Suppressor macrophage treated with lipopolysaccharide for 1 hour (primary cell): Measurements from ENCODE around the gene AP1G2.
"Not testable (repeated sequence)": the region's sequence is repeated elsewhere in the genome, so short reads cannot be mapped to it uniquely, and the experiment has no call there.

Source experiments
- DNase-seq, 3 donors: peaks; one replicate each; pipeline ENCODE4 v3.0.0-alpha.2; 2020 to 2022

Gene AP1G2

GRCh38 chr14:23555882-23556699 lies 11.5 kb downstream of the AP1G2 start, which contains the start of gene THTPA:
THTPA (plus strand) TSS chr14:23556271; CDS start chr14:23556758, 487 bp downstream.
- DNase-seq, result peak; percentile 90 to 95 (median 93)

GRCh38 chr14:23555533-23555881 lies 12.1 kb downstream of the AP1G2 start:
- no peak for DNase-seq

DNA sequence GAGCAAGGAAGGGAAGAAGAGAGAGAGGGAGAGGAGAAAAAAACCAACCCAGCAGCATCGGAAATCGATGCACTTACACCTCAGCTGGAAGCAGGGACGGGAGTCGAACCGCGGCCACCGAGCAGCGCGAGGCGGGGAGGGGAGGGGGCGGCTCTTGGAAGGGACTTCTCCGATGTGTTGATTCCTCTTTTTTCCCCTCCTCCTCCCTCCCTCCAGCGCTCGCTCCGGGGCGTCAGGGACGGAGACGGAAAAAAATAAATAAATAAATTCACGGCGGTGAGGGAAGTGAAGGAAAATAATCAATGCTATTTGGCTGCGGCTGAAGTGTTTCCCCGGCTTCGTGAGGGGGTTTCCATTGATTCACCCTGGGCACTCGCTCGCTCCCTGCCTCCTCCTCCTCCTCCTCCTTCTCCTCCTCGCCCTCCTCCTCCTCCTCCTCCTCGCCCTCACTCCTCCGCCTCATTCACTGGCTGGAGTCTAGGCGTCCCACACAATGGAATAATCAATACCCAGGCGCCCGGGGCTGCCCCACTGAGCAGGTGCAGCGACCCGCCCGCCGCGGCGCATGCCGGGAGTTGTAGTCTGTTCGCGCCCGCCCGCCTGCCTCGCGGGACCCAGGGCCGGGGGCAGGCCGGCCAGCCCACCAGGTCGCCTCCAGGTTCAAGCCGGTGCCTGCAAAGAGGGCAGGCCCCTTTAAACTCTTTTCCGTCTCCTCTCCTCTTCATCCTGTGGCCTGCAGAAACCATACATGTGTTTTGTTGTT lies 16.1 kb downstream of the AP1G2 start, which contains the start of gene ZFHX2:
Gene ZFHX2 (minus strand): TSS at position 500 of the 763 bp plus-strand sequence. CDS start 16,440 bp downstream, outside the sequence.
- DNase-seq, result peak; percentile 85 to 89 (median 88)

GRCh38 chr14:23550812-23551265 lies 16.8 kb downstream of the AP1G2 start:
- peak in 2 of 3 donors; percentile 34 to 56 for DNase-seq

- DNase-seq, result no peak
Observed at GRCh38 chr14:23550131-23550811, 17.3 kb downstream of the AP1G2 start.

DNA sequence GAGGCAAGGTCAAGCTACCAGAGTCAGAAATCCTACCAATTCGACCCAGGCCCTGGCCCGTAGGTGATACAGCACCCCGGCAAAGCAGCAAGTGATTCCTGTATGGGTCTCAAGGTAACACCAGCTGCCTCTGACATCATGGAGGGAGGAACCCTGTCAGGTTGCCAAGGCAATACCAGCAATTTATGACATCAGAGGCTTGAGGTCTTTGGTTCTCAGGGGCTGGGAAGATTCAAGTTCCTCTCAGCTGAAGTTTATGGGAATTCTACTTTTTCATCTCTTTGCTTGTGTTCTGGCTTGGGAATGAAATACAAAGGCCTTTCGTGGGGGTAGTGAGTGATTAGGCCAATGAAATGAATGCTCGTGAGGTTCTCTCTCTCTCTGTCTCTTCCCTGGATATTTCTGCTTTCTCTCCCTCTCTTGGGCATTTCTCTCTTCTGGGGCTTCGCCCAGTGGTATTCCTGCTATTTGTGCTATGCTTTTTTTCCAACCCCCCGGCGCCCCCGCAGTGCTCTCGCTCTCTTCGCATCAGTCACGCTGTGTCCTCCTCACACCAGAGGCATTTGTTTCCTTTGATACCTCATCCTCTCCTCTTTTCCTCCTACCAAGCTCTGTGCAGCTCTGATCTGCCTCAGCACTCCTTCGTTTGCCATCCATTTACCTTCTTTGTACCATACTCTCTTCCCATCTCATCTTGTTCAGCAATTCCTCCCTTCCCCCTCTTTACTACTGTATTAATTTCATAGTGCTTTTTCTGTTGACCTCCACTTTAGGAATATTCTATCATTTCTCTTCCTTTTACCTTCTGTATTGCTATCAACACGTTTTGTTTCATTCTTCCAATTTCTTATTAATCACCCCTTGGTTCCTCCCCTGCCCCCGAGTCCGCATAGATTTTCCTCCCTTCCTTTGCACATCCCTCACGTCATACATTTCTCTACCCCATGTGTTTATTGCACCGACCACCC lies 19.0 kb downstream of the AP1G2 start:
- peak in 2 of 3 donors; percentile 26 to 37 for DNase-seq

DNA sequence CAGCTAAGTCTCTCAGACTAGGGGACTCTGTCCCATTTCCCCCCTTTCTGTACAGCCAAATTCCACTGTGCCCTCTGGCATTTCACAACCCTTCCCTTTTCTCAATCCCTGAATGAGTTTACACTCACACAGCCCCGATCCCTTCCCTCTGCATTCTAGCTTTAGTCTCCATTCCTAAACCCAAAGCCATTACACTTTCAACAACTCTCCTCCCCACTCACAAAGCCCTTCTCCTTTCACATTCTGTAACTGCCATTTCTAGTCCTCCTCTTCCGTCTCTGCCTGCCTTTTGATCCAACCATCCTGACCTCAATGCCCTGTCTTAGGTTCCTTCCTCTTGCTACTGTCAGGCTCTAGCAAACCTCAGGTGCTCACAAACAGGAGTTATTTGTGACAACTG lies 19.7 kb downstream of the AP1G2 start:
- DNase-seq, result no peak

DNA sequence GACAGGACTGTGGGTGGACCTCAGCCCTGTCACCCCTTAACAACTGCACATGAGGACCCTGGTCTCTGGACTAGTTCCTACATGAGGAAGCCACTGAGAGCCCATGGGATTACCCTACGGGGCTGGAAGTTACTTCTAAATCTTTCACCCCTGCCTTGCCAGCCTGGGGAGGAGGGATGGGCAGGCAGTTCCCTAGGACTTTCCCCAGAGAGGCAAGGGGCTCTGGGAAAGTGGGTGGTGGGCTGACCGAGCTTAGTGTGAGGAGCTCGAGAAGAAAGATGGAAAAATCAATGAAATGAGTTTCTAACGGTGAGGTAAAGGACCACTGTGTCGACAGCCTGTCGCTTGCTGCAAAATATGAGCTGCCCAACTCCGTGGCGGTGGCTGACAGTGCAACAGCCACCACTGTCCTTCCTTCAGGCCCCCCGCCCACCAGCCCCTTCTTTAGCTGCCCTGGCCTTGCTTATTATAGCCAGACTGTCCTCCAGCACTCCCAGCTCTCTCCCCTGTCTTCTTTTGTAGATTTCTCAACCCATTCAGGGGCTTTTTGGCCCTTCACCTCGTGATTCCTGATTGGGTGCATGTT lies 21.0 kb downstream of the AP1G2 start:
- DNase-seq, result no peak

- no peak for DNase-seq
Observed at GRCh38 chr14:23545740-23546365, 21.7 kb downstream of the AP1G2 start.

DNA sequence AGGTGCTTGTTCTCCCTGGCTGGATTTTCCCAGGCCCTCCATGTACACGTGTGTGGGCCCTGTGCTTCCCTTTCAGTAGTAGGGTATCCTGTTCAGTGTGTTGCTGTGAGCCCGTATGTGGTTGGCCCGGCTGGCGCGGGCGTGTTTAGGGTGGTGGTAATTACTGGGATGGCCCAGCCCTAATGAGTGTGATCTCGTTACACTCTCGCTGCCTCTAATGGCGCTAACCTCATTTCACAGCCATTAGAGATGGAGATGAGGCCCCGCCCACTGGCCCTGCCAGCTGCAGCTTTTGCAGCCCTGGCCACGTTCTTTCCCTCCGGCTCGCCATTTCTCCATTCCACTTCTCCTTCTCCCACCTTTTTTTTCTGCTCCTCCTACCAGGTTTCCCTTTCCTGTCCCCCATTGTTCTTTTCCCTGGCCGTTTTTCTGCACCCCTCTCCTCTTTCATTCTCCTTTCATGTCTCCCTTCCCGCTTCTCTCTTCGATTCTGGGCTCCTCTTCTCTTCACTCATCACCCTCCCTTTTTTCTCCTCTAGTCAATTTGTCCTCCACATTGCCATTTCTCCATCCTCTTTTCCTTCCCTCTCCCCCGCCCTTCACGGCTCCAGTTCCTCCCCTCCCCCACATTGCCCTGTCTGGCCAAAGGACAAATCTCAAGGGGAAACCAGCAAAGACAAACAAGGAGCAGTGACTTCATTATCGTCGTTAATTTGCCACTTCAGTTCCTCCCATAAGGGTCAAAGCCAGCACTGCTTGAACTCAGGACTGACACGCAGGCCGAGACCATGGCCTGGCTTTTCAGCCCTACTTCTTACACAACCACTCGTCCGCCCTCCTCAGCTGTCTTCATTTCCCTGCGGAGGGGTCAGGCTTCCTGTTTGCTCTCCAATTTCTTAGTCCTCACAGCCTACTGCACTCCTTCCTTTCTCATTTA lies 22.8 kb downstream of the AP1G2 start:
- DNase-seq, result peak in 1 of 3 donors; percentile 21

DNA sequence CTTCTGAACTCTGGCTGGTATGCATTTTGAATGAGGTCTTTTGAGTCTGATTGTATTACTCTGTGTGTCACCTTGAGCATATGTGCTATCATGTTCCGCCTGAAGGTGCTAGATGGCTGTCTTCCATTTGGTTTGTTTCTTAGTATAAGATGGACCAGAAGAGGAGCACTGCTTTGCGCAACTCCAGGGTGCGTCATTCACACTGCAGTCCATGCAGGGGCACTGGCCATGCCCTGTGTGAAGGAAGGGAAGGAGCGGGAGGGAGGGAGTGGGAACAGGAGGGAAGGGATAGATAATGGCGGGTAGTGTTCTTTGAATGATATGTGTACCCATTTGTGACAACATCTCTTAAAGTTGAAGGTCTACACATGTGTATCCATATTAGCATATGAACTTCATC lies 24.2 kb downstream of the AP1G2 start:
- DNase-seq, result no peak

DNA sequence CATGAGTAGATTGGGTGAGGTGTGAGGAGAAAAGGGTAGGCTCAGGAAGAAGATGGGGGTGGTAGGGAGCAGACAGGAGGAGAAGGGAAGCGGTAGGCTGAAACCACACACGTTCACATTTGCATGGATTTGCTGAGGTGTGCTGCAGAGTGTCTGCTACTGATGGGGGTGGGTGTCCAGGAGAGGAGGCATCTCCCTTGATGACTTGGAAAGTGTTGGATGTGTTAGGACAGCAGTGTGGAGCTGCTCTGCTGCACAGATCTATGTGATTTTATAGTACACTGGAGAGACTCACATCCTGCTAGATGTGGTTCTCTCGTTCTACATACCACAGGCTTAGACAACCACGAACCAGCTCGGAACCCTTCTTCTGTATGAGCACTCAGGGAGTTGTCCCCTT lies 25.3 kb downstream of the AP1G2 start:
- DNase-seq, result no peak

- no peak for DNase-seq
Observed at GRCh38 chr14:23540141-23540469, 27.5 kb downstream of the AP1G2 start.

DNA sequence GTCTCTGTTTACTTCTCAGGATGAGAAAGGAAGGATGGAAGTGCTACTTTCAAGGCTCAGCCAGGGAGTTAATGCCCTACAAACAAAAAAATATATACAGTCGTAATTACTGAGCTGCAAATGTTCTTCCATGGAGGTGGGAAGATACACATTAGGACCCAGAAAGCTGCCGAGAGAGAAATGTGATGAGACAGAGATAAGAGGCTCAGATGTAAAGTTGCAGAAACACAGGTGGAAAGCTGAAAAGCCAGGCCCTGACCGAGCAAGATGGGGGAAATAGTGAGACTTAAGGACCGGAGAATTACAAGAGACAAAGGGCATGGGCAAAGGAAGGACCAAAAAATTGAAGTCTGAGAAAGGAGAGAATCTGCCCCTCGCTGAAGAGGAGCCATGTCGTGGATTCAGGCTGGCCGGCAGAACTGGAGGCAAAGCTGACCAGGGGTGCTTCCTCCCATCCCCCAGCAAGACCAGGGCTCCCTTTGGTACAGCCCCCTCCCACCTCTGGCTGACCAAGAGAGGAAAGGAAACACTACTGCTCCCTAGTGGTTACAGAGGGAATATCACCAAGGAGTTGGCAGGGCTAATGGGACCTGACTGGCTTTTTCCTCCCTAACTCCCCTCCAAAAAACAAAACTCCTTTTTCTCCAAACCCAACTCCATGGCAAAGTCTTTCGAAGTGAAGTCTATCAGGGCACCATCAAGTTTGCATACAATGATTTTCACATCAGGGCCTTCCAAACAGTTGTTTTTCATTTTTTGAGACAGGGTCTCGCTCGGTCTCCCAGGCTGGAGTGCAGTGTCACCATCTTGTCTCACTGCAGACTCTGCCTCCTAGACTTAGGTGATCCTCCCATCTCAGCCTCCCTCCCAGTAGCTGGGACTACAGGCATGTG lies 28.1 kb downstream of the AP1G2 start:
- peak; percentile 57 to 65 (median 64) for DNase-seq

DNA sequence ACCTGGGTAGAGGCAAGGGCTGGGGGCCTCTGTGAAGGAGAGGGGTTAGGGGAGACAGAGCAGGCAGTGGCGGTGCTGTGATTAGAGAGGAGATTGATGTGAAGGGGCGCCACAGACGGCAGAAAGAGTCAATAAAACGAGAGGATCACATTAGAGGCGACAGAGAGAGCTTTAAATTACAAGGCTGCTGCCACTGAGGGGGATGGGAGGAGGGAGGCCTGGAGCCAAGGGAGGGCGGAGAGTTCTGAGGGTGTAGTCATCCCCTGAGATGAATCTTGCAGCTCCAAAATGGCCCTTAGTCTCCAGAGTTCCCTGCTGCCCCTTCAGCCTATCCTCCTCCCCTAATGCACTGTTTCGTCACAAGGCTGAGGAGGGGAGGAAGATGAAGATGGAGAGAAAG lies 28.8 kb downstream of the AP1G2 start:
- no peak for DNase-seq

GRCh38 chr14:23538050-23538718 lies 29.4 kb downstream of the AP1G2 start:
- no peak for DNase-seq

- no peak for DNase-seq
Observed at GRCh38 chr14:23537351-23538049, 30.1 kb downstream of the AP1G2 start.

- not testable (repeated sequence) for DNase-seq
Observed at GRCh38 chr14:23536906-23537305, 30.7 kb downstream of the AP1G2 start.
